ENCODE data around the gene ENTREP1.

Gene ENTREP1

GRCh38 chr9:69396759-69397158, 71.7 kb downstream of the ENTREP1 start:
- TF ChIP-seq TAF1 (IDR thresholded peaks at IDR 0.05; ENCODE audit: borderline replicate concordance, insufficient read depth, low read length): no peak
- no peak for TF ChIP-seq SIN3A (IDR thresholded peaks at IDR 0.05; ENCODE audit: borderline replicate concordance, insufficient read depth, low read length)
- TF ChIP-seq FOXP2 (optimal IDR thresholded peaks at IDR 0.05; ENCODE audit: borderline replicate concordance, extremely low read depth, extremely low read length, insufficient read depth): no peak
- TF ChIP-seq REST (IDR thresholded peaks at IDR 0.05; ENCODE audit: insufficient read depth in 1 of 2, low read depth in 2 of 2, low read length in 2 of 2): no peak
- no peak for TF ChIP-seq POLR2AphosphoS5 (IDR thresholded peaks at IDR 0.05; ENCODE audit: low read depth, low read length)

DNA sequence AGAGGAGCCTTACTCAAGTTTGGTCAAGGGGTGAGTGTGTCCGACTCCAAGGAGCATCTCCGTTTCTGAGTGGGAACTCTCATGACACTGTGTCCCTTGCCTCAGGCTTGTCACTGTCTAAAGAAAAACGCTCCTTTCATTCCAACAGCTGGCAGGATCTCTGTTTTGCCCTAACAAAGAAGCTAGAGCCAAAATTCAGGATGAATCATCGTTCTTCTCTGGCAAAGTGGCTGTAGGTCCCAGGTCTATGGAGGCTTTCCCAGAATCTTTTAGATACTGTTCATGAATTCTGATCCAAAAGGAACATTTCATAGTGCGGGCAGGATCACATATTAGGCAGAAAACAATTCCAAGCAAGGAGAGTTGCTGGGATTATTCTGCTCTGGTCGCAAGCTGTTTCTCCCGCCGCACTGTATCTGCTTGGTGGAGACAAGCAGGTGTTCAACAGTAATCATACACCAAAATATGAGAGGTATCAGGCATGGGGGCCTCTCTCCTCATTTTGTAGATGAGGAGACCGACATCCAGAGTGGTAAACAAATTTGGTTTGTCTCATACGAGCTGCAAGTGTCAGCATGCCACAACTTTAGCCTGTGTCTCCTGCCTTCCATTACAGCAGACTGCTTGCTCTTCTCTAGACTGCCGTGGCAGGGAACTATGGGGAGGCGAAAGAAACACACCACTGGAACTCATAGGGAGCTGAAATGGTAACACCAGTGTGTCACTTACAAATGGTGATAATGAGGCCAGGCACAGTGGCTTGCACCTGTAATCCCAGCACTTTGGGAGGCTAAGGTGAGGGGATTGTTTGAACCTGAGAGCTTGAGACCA, 72.6 kb downstream of the ENTREP1 start:
- TF ChIP-seq POLR2AphosphoS5 (IDR thresholded peaks at IDR 0.05; ENCODE audit: low read depth, low read length) (no peak), REST (IDR thresholded peaks at IDR 0.05; ENCODE audit: insufficient read depth in 1 of 2, low read depth in 2 of 2, low read length in 2 of 2) (no peak), SIN3A (IDR thresholded peaks at IDR 0.05; ENCODE audit: borderline replicate concordance, insufficient read depth, low read length) (no peak), FOXP2 (optimal IDR thresholded peaks at IDR 0.05; ENCODE audit: borderline replicate concordance, extremely low read depth, extremely low read length, insufficient read depth) (no peak), TAF1 (IDR thresholded peaks at IDR 0.05; ENCODE audit: borderline replicate concordance, insufficient read depth, low read length) (no peak)

- TF ChIP-seq POLR2AphosphoS5 (IDR thresholded peaks at IDR 0.05; ENCODE audit: low read depth, low read length): no peak
- no peak for TF ChIP-seq TAF1 (IDR thresholded peaks at IDR 0.05; ENCODE audit: borderline replicate concordance, insufficient read depth, low read length)
- TF ChIP-seq FOXP2 (optimal IDR thresholded peaks at IDR 0.05; ENCODE audit: borderline replicate concordance, extremely low read depth, extremely low read length, insufficient read depth): no peak
- no peak for TF ChIP-seq SIN3A (IDR thresholded peaks at IDR 0.05; ENCODE audit: borderline replicate concordance, insufficient read depth, low read length)
- no peak for TF ChIP-seq REST (IDR thresholded peaks at IDR 0.05; ENCODE audit: insufficient read depth in 1 of 2, low read depth in 2 of 2, low read length in 2 of 2)
Measured at GRCh38 chr9:69400470-69400869, 75.5 kb downstream of the ENTREP1 start.

DNA sequence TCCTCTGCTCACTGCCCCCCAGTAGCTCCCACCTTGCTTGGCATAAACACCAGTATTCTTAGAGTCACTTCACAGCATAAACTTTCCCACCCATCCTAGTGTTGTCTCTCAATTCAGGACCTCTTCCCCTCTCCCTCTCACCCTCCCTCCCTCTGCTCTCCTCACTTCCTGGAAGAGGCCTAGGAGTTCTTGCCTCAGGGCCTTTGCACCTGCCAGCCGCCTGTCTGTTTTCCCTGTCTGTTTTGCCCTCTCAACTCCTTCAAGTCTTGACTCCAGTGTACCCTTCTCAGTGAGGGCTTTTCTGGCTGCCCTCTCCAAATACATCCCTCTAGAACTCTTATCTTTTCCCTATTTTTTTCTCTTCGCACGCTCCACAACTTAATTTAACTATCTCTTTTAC, 86.2 kb downstream of the ENTREP1 start:
- no peak for TF ChIP-seq REST (IDR thresholded peaks at IDR 0.05; ENCODE audit: insufficient read depth in 1 of 2, low read depth in 2 of 2, low read length in 2 of 2)
- no peak for TF ChIP-seq POLR2AphosphoS5 (IDR thresholded peaks at IDR 0.05; ENCODE audit: low read depth, low read length)
- TF ChIP-seq FOXP2 (optimal IDR thresholded peaks at IDR 0.05; ENCODE audit: borderline replicate concordance, extremely low read depth, extremely low read length, insufficient read depth): no peak
- no peak for TF ChIP-seq SIN3A (IDR thresholded peaks at IDR 0.05; ENCODE audit: borderline replicate concordance, insufficient read depth, low read length)
- TF ChIP-seq TAF1 (IDR thresholded peaks at IDR 0.05; ENCODE audit: borderline replicate concordance, insufficient read depth, low read length): no peak
